GM08714 (cell line): ENCODE measurements around the gene ZFP3.
"Not testable (repeated sequence)": the region's sequence is repeated elsewhere in the genome, so short reads cannot be mapped to it uniquely, and the experiment has no call there.

Experiments
- H3K4me3 ChIP-seq: fragments of 200-500 bp; sonication (Bioruptor generic); 2 replicates; pipeline ENCODE4 v1.5.1; 2014; ENCODE audit warnings: mild to moderate bottlenecking, low read length, inconsistent platforms
- ZNF274 ChIP-seq: IDR thresholded peaks from 2 replicates; pipeline ENCODE4 v1.6.1; 2012; ENCODE audit warnings: mild to moderate bottlenecking, low read depth, low read length

ZFP3 gene

DNA sequence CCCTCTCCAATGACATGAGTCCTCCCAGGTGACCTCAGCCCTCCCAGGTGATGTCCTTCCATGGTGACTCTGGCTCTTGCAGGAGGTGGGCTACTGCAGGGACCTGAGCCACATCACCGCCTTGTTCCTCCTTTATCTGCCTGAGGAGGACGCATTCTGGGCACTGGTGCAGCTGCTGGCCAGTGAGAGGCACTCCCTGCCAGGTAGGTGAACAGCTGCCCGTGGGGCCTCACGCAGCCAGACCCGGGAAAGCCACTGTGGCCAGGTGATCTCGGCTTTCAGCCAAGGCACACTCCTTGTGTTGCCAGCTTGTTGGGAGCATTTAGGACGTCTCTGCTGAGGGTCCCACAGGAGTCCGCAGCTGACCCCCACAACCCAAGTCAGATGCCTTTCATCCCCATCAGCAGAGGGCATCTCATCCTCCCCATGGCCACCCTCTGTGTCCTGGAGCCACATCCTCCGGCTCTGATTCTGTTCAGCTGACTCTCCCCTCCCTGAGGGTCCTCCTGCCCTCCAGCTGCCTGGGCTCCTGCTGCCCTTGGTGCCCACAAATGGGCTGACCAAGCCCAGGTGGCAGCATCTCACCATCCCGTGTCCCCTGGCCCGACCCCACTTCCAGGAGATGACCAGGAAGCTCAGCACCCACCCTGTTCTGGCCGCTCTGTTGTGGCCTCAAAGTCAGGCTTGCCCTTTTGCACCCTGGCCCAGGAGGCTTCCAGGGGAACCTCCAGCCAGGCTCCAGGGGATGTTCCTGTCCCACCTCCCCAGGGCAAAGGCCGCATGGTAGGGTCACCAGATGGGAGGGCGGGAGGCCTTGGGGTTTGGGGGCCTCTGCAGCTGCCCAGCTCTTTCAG lies 57.7 kb downstream of the ZFP3 start:
- no peak for TF ChIP-seq ZNF274
- no peak overlapping the region for H3K4me3 ChIP-seq

DNA sequence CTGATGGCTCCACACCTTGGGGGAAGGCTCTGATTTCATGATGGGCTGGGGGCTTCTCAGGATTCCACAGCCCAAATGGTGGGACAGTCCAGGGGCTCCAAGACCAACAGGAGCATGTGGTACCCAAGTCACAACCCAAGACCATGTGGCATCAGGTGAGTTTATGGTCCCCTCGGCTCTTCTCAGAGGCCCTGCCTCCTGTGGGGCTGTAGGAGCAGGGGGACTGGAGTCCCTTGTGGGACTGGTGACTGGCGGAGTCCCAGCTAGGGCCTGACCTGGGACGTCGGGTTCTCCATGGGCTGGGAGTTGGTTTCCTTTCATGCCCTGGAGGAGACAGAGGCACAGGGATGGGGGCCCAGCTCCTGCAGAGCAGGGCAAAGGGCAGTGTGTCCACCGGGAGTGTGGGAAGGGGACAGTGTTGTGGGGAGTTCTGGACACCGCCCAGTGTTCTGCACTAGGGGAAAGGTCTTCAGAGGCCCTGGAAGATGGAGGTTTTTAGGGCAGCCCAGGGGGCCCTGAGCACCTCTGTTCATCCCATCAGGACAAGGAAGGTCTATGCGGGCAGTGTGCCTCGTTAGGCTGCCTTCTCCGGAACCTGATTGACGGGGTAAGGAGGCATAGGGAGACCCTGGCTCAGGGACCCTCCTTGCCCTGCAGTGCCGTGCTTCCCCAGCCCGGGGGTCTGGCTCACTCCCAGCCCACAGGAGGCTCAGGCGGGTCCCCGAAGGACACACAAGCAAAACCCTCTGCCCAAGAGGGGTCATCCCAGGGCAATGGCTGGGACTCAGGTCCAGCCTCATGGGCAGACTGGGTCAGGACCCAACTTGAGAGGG lies 58.5 kb downstream of the ZFP3 start:
- not testable (repeated sequence) for H3K4me3 ChIP-seq

DNA sequence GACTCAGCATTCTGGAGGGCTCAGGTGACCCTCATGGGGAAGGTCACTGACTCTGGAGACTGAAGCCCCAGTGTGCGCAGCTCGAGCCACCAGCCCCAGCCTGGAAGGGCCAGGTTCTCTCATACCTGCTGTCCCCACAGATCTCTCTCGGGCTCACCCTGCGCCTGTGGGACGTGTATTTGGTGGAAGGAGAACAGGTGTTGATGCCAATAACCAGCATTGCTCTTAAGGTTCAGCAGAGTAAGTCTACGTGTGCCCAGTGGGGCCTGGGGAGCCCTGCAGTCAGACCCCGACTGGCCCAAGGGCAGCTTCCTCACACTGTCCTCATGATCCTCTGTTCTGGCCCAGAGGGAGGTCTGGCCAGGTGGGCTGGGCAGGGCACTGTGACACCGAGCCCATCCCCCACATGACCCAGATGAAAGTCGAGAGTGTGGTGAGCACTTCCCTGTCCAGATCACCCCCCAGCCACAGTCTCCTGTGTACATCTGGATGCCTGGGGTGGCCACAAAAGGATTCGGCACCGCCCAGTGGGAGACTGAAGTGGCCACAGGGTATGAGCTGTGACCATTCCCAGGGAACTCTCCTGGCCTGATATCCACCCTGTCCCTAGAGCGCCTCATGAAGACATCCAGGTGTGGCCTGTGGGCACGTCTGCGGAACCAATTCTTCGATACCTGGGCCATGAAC lies 59.4 kb downstream of the ZFP3 start:
- H3K4me3 ChIP-seq: not testable (repeated sequence)

DNA sequence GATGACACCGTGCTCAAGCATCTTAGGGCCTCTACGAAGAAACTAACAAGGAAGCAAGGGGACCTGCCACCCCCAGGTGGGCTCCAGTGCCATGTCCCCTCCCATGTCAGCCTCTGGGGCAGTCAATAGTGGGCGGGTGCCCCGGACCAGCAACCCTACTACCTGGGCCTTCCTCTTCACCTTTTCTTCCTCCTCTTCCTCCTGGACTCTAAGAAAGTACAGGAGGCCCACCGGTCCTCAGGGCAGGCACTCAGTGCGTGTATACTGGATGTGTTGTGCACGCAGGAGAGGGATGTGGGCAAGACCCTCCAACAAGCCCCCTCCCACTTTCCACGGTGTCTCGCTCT lies 59.9 kb downstream of the ZFP3 start:
- H3K4me3 ChIP-seq: not testable (repeated sequence)

DNA sequence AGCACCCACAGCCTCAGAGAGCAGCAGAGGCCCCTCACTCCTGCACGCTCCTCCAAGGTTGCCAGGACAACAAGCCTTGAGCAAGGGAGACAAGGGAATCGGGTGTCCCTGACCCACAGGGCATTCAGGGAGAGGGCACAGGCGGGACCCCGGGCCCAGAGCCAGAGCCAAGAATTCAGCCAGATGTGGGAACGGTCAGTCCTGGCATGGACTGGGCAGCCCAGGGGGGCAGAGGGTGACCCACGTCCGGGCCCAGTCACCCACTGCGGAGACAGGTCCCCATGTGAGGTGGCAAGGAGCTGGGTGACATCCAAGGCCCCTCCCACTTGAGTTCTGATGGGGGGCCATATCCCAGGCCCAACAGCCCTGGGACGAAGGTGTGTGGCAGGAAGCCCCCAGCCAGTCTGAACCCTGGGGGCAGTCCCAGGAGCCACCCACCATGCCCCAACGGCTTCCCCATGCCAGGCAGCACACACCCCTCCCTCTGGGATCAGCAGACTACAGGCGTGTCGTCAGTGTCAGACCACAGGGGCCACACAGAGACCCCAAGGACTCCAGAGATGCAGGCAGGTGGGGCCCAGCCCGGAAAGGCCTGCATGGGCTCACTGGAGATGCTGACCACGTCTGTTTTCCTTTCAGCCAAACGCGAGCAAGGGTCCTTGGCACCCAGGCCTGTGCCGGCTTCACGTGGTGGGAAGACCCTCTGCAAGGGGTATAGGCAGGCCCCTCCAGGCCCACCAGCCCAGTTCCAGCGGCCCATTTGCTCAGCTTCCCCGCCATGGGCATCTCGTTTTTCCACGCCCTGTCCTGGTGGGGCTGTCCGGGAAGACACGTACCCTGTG lies 60.6 kb downstream of the ZFP3 start:
- TF ChIP-seq ZNF274: no peak
- no peak overlapping the region for H3K4me3 ChIP-seq

DNA sequence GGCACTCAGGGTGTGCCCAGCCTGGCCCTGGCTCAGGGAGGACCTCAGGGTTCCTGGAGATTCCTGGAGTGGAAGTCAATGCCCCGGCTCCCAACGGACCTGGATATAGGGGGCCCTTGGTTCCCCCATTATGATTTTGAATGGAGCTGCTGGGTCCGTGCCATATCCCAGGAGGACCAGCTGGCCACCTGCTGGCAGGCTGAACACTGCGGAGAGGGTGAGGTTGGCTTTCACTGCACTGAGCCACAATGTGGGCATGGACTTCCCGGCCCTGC lies 61.1 kb downstream of the ZFP3 start:
- H3K4me3 ChIP-seq: no peak overlapping the region
- no peak for TF ChIP-seq ZNF274

DNA sequence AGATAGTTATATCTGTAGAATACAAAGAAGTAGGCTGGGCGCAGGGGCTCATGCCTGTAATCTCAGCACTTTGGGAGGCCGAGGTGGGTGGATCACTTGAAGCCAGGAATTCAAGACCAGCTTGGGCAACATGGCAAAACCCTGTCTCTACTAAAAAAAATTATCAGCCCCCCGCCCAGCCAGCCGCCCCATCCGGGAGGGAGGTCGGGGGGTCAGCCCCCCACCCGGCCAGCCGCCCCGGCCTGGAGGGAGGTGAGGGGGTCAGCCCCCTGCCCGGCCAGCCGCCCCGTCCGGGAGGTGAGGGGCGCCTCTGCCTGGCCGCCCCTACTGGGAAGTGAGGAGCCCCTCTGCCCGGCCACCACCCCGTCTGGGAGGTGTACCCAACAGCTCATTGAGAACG lies 64.6 kb downstream of the ZFP3 start:
- H3K4me3 ChIP-seq: not testable (repeated sequence)
